Prostate gland (tissue), 2 donors: ENCODE data around the gene TCP10L. TPM values are rescaled to one million over a fixed set of nuclear protein-coding genes. Genes with fewer than 3 reads are reported as not detected.

Experiments used
- DNase-seq: peaks from one replicate; pipeline ENCODE4 v3.0.0-alpha.2; 2019; ENCODE audit warnings: low spot score
- H3K27ac ChIP-seq, 2 donors: fragments of 200-600 bp; sonication (generic); 2 replicates each; pipeline ENCODE4 v1.5.1; 2017 to 2019
- H3K27me3 ChIP-seq: fragments of 200-600 bp; sonication (generic); replicated peaks from 2 replicates; pipeline ENCODE4 v1.5.1; 2019; ENCODE audit not compliant: insufficient read depth
- H3K36me3 ChIP-seq, 2 donors: fragments of 200-600 bp; sonication (generic); 1 replicate in 1 of 2; 2 replicates in 1 of 2; pipeline versions ENCODE4 v1.5.1 to v1.8.1; 2017 to 2019
- H3K4me1 ChIP-seq: fragments of 200-600 bp; sonication (generic); replicated peaks from 2 replicates; pipeline ENCODE4 v1.5.1; 2019
- H3K4me3 ChIP-seq, 2 donors: fragments of 200-600 bp; sonication (generic); 2 replicates each; pipeline ENCODE4 v1.5.1; 2017 to 2019
- H3K9me3 ChIP-seq: fragments of 200-600 bp; sonication (generic); 2 replicates; pipeline ENCODE4 v1.5.1; 2017
- POLR2A ChIP-seq: fragments of 450-650 bp; IDR thresholded peaks from one replicate; pipeline ENCODE4 v1.6.1; 2016; ENCODE audit warnings: antibody characterized with exemption, mild to moderate bottlenecking
- POLR2AphosphoS5 ChIP-seq: sonication (generic); formaldehyde crosslinking; IDR thresholded peaks from one replicate; pipeline ENCODE4 v1.6.1; 2017; ENCODE audit warnings: antibody characterized with exemption
- WGBS: methylation state at CpG from one replicate; pipeline ENCODE4 v1.1.5; 2018; 5-methylcytosine and 5-hydroxymethylcytosine counted together
- intact Hi-C: fragments of 100-400 bp; cut with DNase I; formaldehyde crosslinking; loops from one replicate; pipeline ENCODE4 v1.14.2; 2022
- total RNA-seq, 2 donors: library from RNA; depleted of rRNA; stranded (reverse); fragments of >200 nt; gene quantifications; one replicate each; pipeline ENCODE4 v1.1.0, GENCODE V29; 2016
- TF ChIP-seq, protein P1 (sequence below), 4 experiments: fragments of 200-600 bp in 2 of 4; fragments of 450-650 bp in 2 of 4; sonication (generic) in 2 of 4; IDR thresholded peaks; 1 replicate in 3 of 4; 2 replicates in 1 of 4; pipeline ENCODE4 v1.5.1; 2016 to 2019; ENCODE audit warnings: antibody characterized with exemption in 4 of 4, mild to moderate bottlenecking in 2 of 4, moderate library complexity in 2 of 4

The TCP10L gene
- total RNA-seq, 2 donors from 2014 or later: 1.9 to 17.8 TPM

DNA sequence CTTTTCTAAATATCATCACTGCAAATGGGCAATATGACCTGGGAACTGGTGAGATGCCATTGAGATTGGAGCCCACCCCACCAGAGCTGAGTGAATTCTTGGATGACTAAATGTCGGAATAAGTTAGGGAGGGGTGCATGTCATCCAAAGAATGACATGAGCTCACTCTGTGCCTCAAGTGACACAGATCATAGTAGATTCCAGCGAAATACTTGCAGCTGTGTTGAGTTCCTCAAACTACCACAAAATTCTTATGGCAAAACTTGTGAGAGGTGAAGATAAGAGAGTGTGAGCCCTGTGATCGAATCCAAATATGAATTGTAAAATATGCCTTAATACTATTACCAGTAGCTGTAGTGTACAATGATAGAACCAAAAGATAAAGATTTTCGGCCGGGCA, 2.3 kb upstream of the TCP10L start:
- 97% methylated on average over 5 of the region's 5 CpGs for WGBS
- Histone ChIP-seq H3K9me3 (no peaks in the 10 kb centered on the region), H3K27ac (no peak overlapping the region), H3K27me3 (no peaks in the 10 kb centered on the region), H3K4me1 (no peaks in the 10 kb centered on the region), H3K36me3 (no peaks in the 10 kb centered on the region), H3K4me3 (no peak overlapping the region)
- no peak for DNase-seq
- intact Hi-C loops: no loop called here
- TF ChIP-seq POLR2AphosphoS5: no peak
- TF ChIP-seq, protein P1, sequence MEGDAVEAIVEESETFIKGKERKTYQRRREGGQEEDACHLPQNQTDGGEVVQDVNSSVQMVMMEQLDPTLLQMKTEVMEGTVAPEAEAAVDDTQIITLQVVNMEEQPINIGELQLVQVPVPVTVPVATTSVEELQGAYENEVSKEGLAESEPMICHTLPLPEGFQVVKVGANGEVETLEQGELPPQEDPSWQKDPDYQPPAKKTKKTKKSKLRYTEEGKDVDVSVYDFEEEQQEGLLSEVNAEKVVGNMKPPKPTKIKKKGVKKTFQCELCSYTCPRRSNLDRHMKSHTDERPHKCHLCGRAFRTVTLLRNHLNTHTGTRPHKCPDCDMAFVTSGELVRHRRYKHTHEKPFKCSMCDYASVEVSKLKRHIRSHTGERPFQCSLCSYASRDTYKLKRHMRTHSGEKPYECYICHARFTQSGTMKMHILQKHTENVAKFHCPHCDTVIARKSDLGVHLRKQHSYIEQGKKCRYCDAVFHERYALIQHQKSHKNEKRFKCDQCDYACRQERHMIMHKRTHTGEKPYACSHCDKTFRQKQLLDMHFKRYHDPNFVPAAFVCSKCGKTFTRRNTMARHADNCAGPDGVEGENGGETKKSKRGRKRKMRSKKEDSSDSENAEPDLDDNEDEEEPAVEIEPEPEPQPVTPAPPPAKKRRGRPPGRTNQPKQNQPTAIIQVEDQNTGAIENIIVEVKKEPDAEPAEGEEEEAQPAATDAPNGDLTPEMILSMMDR (IDR thresholded peaks at IDR 0.05): no peak
- TF ChIP-seq POLR2A: no peak

DNA sequence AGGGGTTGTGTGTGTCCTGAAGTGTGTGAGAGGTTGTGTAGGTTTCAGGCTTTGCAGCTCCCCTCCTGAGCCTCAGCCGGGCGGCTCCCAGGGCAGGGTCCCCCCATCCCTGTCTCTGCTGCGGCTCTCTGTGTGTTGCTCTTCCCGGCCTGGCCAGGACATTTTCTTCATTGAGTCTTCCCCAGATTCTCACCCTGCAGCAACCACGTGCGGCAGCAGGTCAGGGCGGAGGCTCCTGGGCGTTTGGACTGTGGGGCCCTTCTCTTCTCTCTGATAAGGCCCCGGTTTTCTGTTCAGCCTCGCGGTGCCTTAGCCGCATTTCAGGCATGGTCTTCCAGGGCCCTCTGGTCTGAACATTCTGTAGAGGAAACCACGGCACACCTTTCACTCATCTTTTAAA, 1.8 kb upstream of the TCP10L start:
- H3K9me3 ChIP-seq: no peaks in the 10 kb centered on the region
- no peak overlapping the region for H3K27ac ChIP-seq
- H3K27me3 ChIP-seq: no peaks in the 10 kb centered on the region
- no peaks in the 10 kb centered on the region for H3K36me3 ChIP-seq
- TF ChIP-seq, protein P1 (IDR thresholded peaks at IDR 0.05): no peak
- TF ChIP-seq POLR2AphosphoS5: no peak
- no peak for TF ChIP-seq POLR2A
- no peak for DNase-seq
- no peak overlapping the region for H3K4me3 ChIP-seq
- no peaks in the 10 kb centered on the region for H3K4me1 ChIP-seq
- intact Hi-C loops: no loop called here
- WGBS: 80% methylated on average over 13 of the region's 13 CpGs

DNA sequence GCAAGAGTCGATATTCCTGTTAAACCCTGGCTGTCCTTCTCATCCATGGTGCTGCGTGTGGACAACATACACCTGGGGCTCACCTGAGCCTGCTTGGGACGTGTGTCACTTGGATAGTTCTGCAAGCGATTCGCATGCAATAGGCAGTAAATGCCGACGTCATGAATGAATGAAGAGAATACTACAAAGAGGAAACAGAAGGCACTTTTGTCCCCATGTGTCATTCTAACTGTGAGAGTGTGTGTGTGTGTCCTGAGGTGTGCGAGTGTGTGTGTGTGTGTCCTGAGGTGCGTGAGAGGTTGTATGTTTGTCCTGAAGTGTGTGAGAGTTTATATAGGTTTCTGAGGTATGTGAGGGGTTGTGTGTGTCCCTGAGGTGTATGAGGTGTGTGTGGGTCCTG, 647 bp upstream of the TCP10L start:
- no peak overlapping the region for H3K27ac ChIP-seq
- intact Hi-C loops: no loop called here
- DNase-seq: no peak
- H3K4me1 ChIP-seq: no peaks in the 10 kb centered on the region
- no peak overlapping the region for H3K4me3 ChIP-seq
- no peaks in the 10 kb centered on the region for H3K27me3 ChIP-seq
- no peaks in the 10 kb centered on the region for H3K36me3 ChIP-seq
- TF ChIP-seq, protein P1 (IDR thresholded peaks at IDR 0.05): no peak
- TF ChIP-seq POLR2AphosphoS5 (no peak), POLR2A (no peak)
- 91% methylated on average over 9 of the region's 9 CpGs for WGBS
- H3K9me3 ChIP-seq: no peaks in the 10 kb centered on the region

DNA sequence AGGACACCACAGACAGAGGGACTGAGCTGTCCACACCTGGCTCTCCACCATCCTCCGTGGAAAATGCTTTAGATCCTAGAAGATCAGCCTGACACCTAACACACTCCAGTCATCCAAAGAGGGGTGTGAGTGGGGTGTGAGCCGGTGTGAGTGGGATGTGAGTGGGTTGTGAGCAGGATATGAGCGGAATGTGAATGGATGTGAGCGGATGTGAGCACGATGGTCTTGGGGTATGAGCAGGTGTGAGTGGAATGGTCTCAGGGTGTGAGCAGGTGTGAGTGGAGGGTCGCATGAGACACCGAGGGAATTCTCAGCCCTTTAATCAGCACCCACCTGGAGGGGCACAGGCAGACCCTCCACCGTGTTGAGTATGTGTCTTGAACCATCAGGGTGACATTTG, 851 bp downstream of the TCP10L start:
- Histone ChIP-seq H3K4me3 (no peak overlapping the region), H3K9me3 (no peaks in the 10 kb centered on the region), H3K27ac (no peak overlapping the region), H3K4me1 (no peaks in the 10 kb centered on the region), H3K27me3 (no peaks in the 10 kb centered on the region), H3K36me3 (no peaks in the 10 kb centered on the region)
- intact Hi-C loops: no loop called here
- WGBS: 85% methylated on average over 8 of the region's 8 CpGs
- DNase-seq: no peak
- TF ChIP-seq, protein P1 (IDR thresholded peaks at IDR 0.05): no peak
- TF ChIP-seq POLR2AphosphoS5 (no peak), POLR2A (no peak)

DNA sequence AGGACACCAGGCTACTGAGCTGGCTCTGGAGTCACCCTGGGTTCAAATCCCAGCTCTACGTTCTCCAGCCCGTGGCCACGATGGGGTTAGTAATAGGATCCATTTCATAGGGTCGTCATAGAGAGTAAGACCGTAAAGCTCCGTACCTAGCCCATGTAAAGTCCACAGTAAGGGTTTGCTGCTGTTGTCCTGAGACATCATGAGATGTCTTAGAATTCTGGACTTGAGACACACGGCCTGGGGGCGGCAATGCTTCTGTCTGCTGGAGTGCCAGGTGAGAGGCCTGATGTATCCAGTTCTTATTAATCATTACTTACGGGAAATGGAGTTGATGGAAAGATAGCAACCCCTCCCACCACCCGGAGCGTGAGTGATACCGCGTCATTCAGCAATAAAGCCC, 3.6 kb downstream of the TCP10L start:
- intact Hi-C loops: no loop called here

More for the DNA sequence above, 3.6 kb downstream of the TCP10L start:
- Histone ChIP-seq H3K36me3 (no peaks in the 10 kb centered on the region), H3K27ac (no peak overlapping the region), H3K4me1 (no peaks in the 10 kb centered on the region), H3K9me3 (no peaks in the 10 kb centered on the region), H3K4me3 (no peak overlapping the region), H3K27me3 (no peaks in the 10 kb centered on the region)
- 84% methylated on average over 13 of the region's 13 CpGs for WGBS
- DNase-seq: no peak
- TF ChIP-seq POLR2AphosphoS5 (no peak), POLR2A (no peak)
- TF ChIP-seq, protein P1 (IDR thresholded peaks at IDR 0.05): no peak
